GM12878 (cell line): ENCODE results near the gene TRAPPC4. TPM values are rescaled to one million over a fixed set of nuclear protein-coding genes. Genes with fewer than 3 reads are reported as not detected.

Source experiments
- ATAC-seq: fragments of 200-7000 bp; cut with Tn5 transposase; 3 replicates; pipeline ENCODE4 v1.9.1; 2020; ENCODE audit warnings: mild to moderate bottlenecking, moderate library complexity
- BruUV-seq: library from RNA; stranded (reverse); fragments of 400-500 nt; replicated peaks from 2 replicates; lab custom pipeline; 2021; lab: Mats Ljungman, UMichigan
- CTCF ChIA-PET: fragments of 300-600 bp; sonication (Branson Sonifier 250); formaldehyde crosslinking; extraction: SDS; loops from one replicate; lab custom pipeline; 2021; ENCODE audit warnings: inconsistent platforms; lab: Yijun Ruan, JAX
- POLR2A ChIA-PET: fragments of 350-600 bp; formaldehyde crosslinking; extraction: SDS; loops from one replicate; lab custom pipeline; 2021; ENCODE audit warnings: inconsistent platforms; lab: Charles Lee
- RAD21 ChIA-PET: fragments of 300-600 bp; sonication (Branson Sonifier 250); formaldehyde crosslinking; loops from one replicate; lab custom pipeline; 2023; ENCODE audit warnings: antibody characterized with exemption; ENCODE audit not compliant: unreplicated experiment; lab: Charles Lee
- SMC1A ChIA-PET: fragments of 300-600 bp; sonication (Branson Sonifier 250); formaldehyde crosslinking; loops from one replicate; lab custom pipeline; 2023; ENCODE audit not compliant: unreplicated experiment, uncharacterized antibody; lab: Charles Lee
- DNase-seq: peaks from one replicate; pipeline ENCODE4 v3.0.0-alpha.2; 2011; ENCODE audit warnings: low read depth, low spot score
- FAIRE-seq: peaks from 3 replicates; lab custom pipeline; 2011; peaks lifted over from hg19 to GRCh38; lab: Jason Lieb, UNC
- H2AFZ ChIP-seq: 2 replicates; pipeline ENCODE4 v1.6.0; 2011; ENCODE audit warnings: low read depth, low read length, control low read depth; ENCODE audit not compliant: control insufficient read depth
- H3K27ac ChIP-seq: 2 replicates; pipeline ENCODE4 v1.5.1; 2011; ENCODE audit warnings: control low read depth; ENCODE audit not compliant: control insufficient read depth, insufficient read depth
- H3K27me3 ChIP-seq, 2 experiments: replicated peaks in 1 of 2; 2 replicates each; pipeline versions ENCODE4 v1.6.0 to v1.6.1; 2011; ENCODE audit warnings: low read length in 1 of 2; ENCODE audit not compliant: control insufficient read depth in 2 of 2, insufficient read depth in 2 of 2
- H3K36me3 ChIP-seq, 2 experiments: 2 replicates each; pipeline ENCODE4 v1.5.1; 2011; ENCODE audit warnings: low read length in 1 of 2; ENCODE audit not compliant: control insufficient read depth in 2 of 2, insufficient read depth in 2 of 2
- H3K4me1 ChIP-seq: 2 replicates; pipeline ENCODE4 v1.6.1; 2011; ENCODE audit warnings: mild to moderate bottlenecking, low read length, moderate library complexity, mixed read lengths; ENCODE audit not compliant: control insufficient read depth, insufficient read depth
- H3K4me2 ChIP-seq: 2 replicates; pipeline ENCODE4 v1.6.0; 2011; ENCODE audit warnings: control low read depth; ENCODE audit not compliant: control insufficient read depth, insufficient read depth
- H3K4me3 ChIP-seq: fragments of 200-600 bp; sonication (generic); 2 replicates; pipeline ENCODE4 v1.5.1; 2016
- H3K79me2 ChIP-seq: 2 replicates; pipeline ENCODE4 v1.6.0; 2011; ENCODE audit warnings: low read length; ENCODE audit not compliant: control insufficient read depth, insufficient read depth
- H3K9ac ChIP-seq: 2 replicates; pipeline ENCODE4 v1.8.0; 2011; ENCODE audit warnings: low read length, control low read depth, mixed read lengths; ENCODE audit not compliant: control insufficient read depth, insufficient read depth
- H3K9me3 ChIP-seq: replicated peaks from 3 replicates; pipeline ENCODE4 v1.5.1; 2011; ENCODE audit warnings: mild to moderate bottlenecking, low read length; ENCODE audit not compliant: control insufficient read depth, insufficient read depth
- H4K20me1 ChIP-seq: 2 replicates; pipeline ENCODE4 v1.6.0; 2011; ENCODE audit not compliant: control insufficient read depth, insufficient read depth
- BRCA1 ChIP-seq: IDR thresholded peaks from 2 replicates; pipeline ENCODE4 v1.6.1; 2011; ENCODE audit warnings: low read depth, low read length, improper control_type of control experiment
- E4F1 ChIP-seq: fragments of 450-650 bp; IDR thresholded peaks from 2 replicates; pipeline ENCODE4 v1.6.1; 2018; ENCODE audit warnings: borderline replicate concordance, mild to moderate bottlenecking; ENCODE audit not compliant: partially characterized antibody
- HCFC1 ChIP-seq: fragments of 150-350 bp; IDR thresholded peaks from 2 replicates; pipeline ENCODE4 v1.6.1; 2014; ENCODE audit warnings: low read length
- MLLT1 ChIP-seq: fragments of 450-650 bp; IDR thresholded peaks from 2 replicates; pipeline ENCODE4 v1.6.1; 2016; ENCODE audit warnings: mild to moderate bottlenecking
- POLR2AphosphoS5 ChIP-seq: IDR thresholded peaks from 2 replicates; pipeline ENCODE4 v1.6.1; 2011; ENCODE audit warnings: mild to moderate bottlenecking, low read length, inconsistent platforms
- TCF12 ChIP-seq: IDR thresholded peaks from 2 replicates; pipeline ENCODE4 v1.6.1; 2011; ENCODE audit warnings: low read depth, mild to moderate bottlenecking, low read length
- ZBTB4 ChIP-seq: fragments of 450-650 bp; formaldehyde crosslinking; IDR thresholded peaks from 2 replicates; pipeline ENCODE4 v1.4.0; 2022; ENCODE audit warnings: mild to moderate bottlenecking, moderate library complexity
- ZNF592 ChIP-seq: fragments of 450-650 bp; IDR thresholded peaks from 2 replicates; pipeline ENCODE4 v1.6.1; 2017; ENCODE audit warnings: mild to moderate bottlenecking, moderate library complexity
- ZZZ3 ChIP-seq: IDR thresholded peaks from 2 replicates; pipeline ENCODE4 v1.6.1; 2011; ENCODE audit warnings: low read depth; ENCODE audit not compliant: control insufficient read depth, insufficient read length
- WGBS: methylation state at CpG from one replicate; pipeline ENCODE4 v1.1.6; 2016; ENCODE audit warnings: low lambda C conversion rate; ENCODE audit not compliant: insufficient replicate concordance, insufficient coverage; ENCODE audit errors: missing lambda C conversion rate; 5-methylcytosine and 5-hydroxymethylcytosine counted together
- in situ Hi-C: fragments of 300-500 bp; cut with MboI; formaldehyde crosslinking; loops from 9 replicates; pipeline ENCODE4 v1.14.3; 2018; ENCODE audit warnings: mixed read lengths
- intact Hi-C: fragments of 100-400 bp; cut with micrococcal nuclease; formaldehyde crosslinking; loops from one replicate; pipeline ENCODE4 v1.14.2; 2022; ENCODE audit not compliant: unreplicated experiment
- polyA plus RNA-seq, 11 experiments: library from polyadenylated mRNA; depleted of rRNA in 4 of 11; unstranded in 6 of 11; stranded (reverse) in 5 of 11; fragments of >200 nt; fragmentation: Nextera tagmentation in 4 of 11; fragmentation: Illumina TruSeq in 1 of 11; extraction: Ambion mirVana in 4 of 11; extraction: Trizol in 1 of 11; gene quantifications; 1 replicate in 1 of 11; 2 replicates in 10 of 11; pipeline versions ENCODE4 v1.2.1 to v1.2.3, GENCODE V29; 2011 to 2016; ENCODE audit warnings: inconsistent platforms in 2 of 11, missing spikeins in 2 of 11, low read depth in 1 of 11
- total RNA-seq, 4 experiments: library from RNA; depleted of rRNA in 3 of 4; stranded (reverse); fragments of >200 nt in 3 of 4; fragmentation: Illumina TruSeq in 1 of 4; extraction: Trizol in 1 of 4; gene quantifications; 2 replicates each; pipeline versions ENCODE4 v1.2.1 to v1.2.3, GENCODE V29; 2013 to 2021

Gene TRAPPC4
- total and polyA plus RNA-seq, 10 of the 15 experiments (the other 5 are each of a cell fraction or from before 2014, with no cell fraction given) = 61.6 to 231 (median 98.8) TPM

GRCh38 chr11:119014209-119014924 is 4.2 kb upstream of the TRAPPC4 start:
- intact Hi-C loops (loop anchor here (1.0 kb wide), 1 partner anchor 14 kb away; no protein-coding TSS in a partner anchor), in situ Hi-C loops (no loop called here)
- FAIRE-seq (no peak), ATAC-seq (no peak), DNase-seq (no peak)
- H2AFZ ChIP-seq = no peak overlapping the region
- ChIA-PET SMC1A (interaction anchor here (6.4 kb wide), 1 partner anchor 15 kb away, joined by 40 read pairs; the partner anchor contains the start of gene SLC37A4), RAD21 (interaction anchor here (1.0 to 1.4 kb wide), 3 partner anchors 10 to 322 kb away, joined by 3 read pairs; no protein-coding TSS in a partner anchor), POLR2A (interaction anchor here (0.6 to 1.8 kb wide), 4 partner anchors 12 to 71 kb away, joined by 3 to 9 read pairs (median 4); no protein-coding TSS in a partner anchor), CTCF (interaction anchor here (0.6 to 2.5 kb wide), 5 partner anchors 12 to 352 kb away, joined by 3 to 8 read pairs (median 3); no protein-coding TSS in a partner anchor)
- no TSS peak for BruUV-seq
- H3K4me2 ChIP-seq = no peak overlapping the region
- H3K36me3 ChIP-seq = peaks cover 17 to 24% of the 10 kb centered on the region in 2 experiments
- no peaks in the 10 kb centered on the region for H3K27me3 ChIP-seq
- H3K4me3 ChIP-seq = no peak overlapping the region
- H3K9me3 ChIP-seq = no peaks in the 10 kb centered on the region; the same call in 2 of the 3 replicates
- H4K20me1 ChIP-seq = no peaks in the 10 kb centered on the region
- no peak overlapping the region for H3K27ac ChIP-seq
- no peak overlapping the region for H3K9ac ChIP-seq
- peaks cover 39% of the 10 kb centered on the region for H3K79me2 ChIP-seq
- H3K4me1 ChIP-seq = no peaks in the 10 kb centered on the region; the same call in 1 of the 2 replicates
- WGBS = 97% methylated on average over 17 of the region's 17 CpGs
- no peak for TF ChIP-seq BRCA1
- TF ChIP-seq MLLT1 = no peak
- TF ChIP-seq ZZZ3 = no peak
- TF ChIP-seq HCFC1 = no peak
- TF ChIP-seq E4F1 = no peak
- TF ChIP-seq ZNF592 = no peak
- no peak for TF ChIP-seq TCF12
- TF ChIP-seq POLR2AphosphoS5 = peak; percentile 62
- TF ChIP-seq ZBTB4 = no peak
